GM23338 (cell line): ENCODE data around the gene FAM241B. TPM values are rescaled to one million over a fixed set of nuclear protein-coding genes. Genes with fewer than 3 reads are reported as not detected.

Source experiments
- ATAC-seq: fragments of 200-7000 bp; cut with Tn5 transposase; 3 replicates; pipeline ENCODE4 v1.9.1; 2020
- DNase-seq: peaks from one replicate; pipeline ENCODE4 v3.0.0-alpha.2; 2015; ENCODE audit warnings: low spot score
- H2AFZ ChIP-seq: fragments of 200-600 bp; sonication (generic); 2 replicates; pipeline ENCODE4 v1.8.0; 2016; ENCODE audit warnings: antibody characterized with exemption, mild to moderate bottlenecking, moderate library complexity
- H3F3A ChIP-seq: fragments of 200-600 bp; sonication (generic); replicated peaks from 2 replicates; pipeline ENCODE4 v1.8.0; 2017; ENCODE audit warnings: antibody characterized with exemption, mixed run types, low read depth
- H3K27ac ChIP-seq: fragments of 200-600 bp; sonication (generic); 2 replicates; pipeline ENCODE4 v1.6.1; 2016; ENCODE audit warnings: low read depth
- H3K27me3 ChIP-seq: fragments of 200-600 bp; sonication (generic); 2 replicates; pipeline ENCODE4 v1.8.0; 2016; ENCODE audit warnings: mild to moderate bottlenecking, mixed run types, moderate library complexity; ENCODE audit not compliant: insufficient read depth
- H3K36me3 ChIP-seq: fragments of 200-600 bp; sonication (generic); 2 replicates; pipeline ENCODE4 v1.8.0; 2016; ENCODE audit warnings: mild to moderate bottlenecking; ENCODE audit not compliant: insufficient read depth
- H3K4me1 ChIP-seq: fragments of 200-600 bp; sonication (generic); 2 replicates; pipeline ENCODE4 v1.8.0; 2016; ENCODE audit warnings: mild to moderate bottlenecking, moderate library complexity; ENCODE audit not compliant: insufficient read depth
- H3K4me2 ChIP-seq: fragments of 200-600 bp; sonication (generic); 2 replicates; pipeline ENCODE4 v1.7.1; 2017; ENCODE audit warnings: mixed run types
- H3K4me3 ChIP-seq: fragments of 200-600 bp; sonication (generic); 2 replicates; pipeline ENCODE4 v1.6.1; 2016; ENCODE audit warnings: mixed run types
- H3K79me2 ChIP-seq: fragments of 200-600 bp; sonication (generic); replicated peaks from 2 replicates; pipeline ENCODE4 v1.8.0; 2017; ENCODE audit warnings: mild to moderate bottlenecking; ENCODE audit not compliant: insufficient read depth
- H3K9me2 ChIP-seq: fragments of 200-600 bp; sonication (generic); 2 replicates; pipeline ENCODE4 v1.8.0; 2017; ENCODE audit not compliant: insufficient read depth
- H4K20me1 ChIP-seq: fragments of 200-600 bp; sonication (generic); replicated peaks from 2 replicates; pipeline ENCODE4 v1.8.0; 2017; ENCODE audit warnings: mild to moderate bottlenecking; ENCODE audit not compliant: insufficient read depth
- H3K27ac Mint-ChIP-seq: 2 replicates; pipeline ENCODE4 v1.8.0; 2020; ENCODE audit warnings: inconsistent platforms, mild to moderate bottlenecking, moderate library complexity, mixed read lengths
- H3K27me3 Mint-ChIP-seq: 3 replicates; pipeline ENCODE4 v1.8.0; 2022; ENCODE audit warnings: low read depth, mild to moderate bottlenecking, moderate library complexity, mixed read lengths, inconsistent platforms; ENCODE audit not compliant: insufficient read depth, poor library complexity
- H3K36me3 Mint-ChIP-seq: 3 replicates; pipeline ENCODE4 v1.8.0; 2021; ENCODE audit warnings: low read depth, mild to moderate bottlenecking, inconsistent platforms, moderate library complexity, mixed read lengths
- H3K4me1 Mint-ChIP-seq: 3 replicates; pipeline ENCODE4 v1.8.0; 2020; ENCODE audit warnings: mild to moderate bottlenecking, inconsistent platforms, mixed read lengths
- H3K4me3 Mint-ChIP-seq: 3 replicates; pipeline ENCODE4 v1.8.0; 2021; ENCODE audit warnings: moderate library complexity, mild to moderate bottlenecking, inconsistent platforms, mixed read lengths
- H3K9me3 Mint-ChIP-seq: 3 replicates; pipeline ENCODE4 v1.8.0; 2020; ENCODE audit warnings: moderate library complexity, mild to moderate bottlenecking, inconsistent platforms, mixed read lengths
- CREB1 ChIP-seq: fragments of 250-450 bp; sonication (Bioruptor Pico); IDR thresholded peaks from 2 replicates; pipeline ENCODE4 v1.5.0; 2020; ENCODE audit warnings: low read depth, mild to moderate bottlenecking, moderate library complexity
- EZH2 ChIP-seq: fragments of 200-600 bp; sonication (generic); IDR thresholded peaks from one replicate; pipeline ENCODE4 v1.8.0; 2017; ENCODE audit warnings: antibody characterized with exemption, mild to moderate bottlenecking, low read depth; ENCODE audit not compliant: unreplicated experiment
- EZH2phosphoT487 ChIP-seq: fragments of 200-600 bp; sonication (generic); IDR thresholded peaks from one replicate; pipeline ENCODE4 v1.8.1; 2018; ENCODE audit warnings: antibody characterized with exemption; ENCODE audit not compliant: unreplicated experiment
- NANOG ChIP-seq: IDR thresholded peaks from 2 replicates; pipeline ENCODE4 v1.6.1; 2016; ENCODE audit warnings: antibody characterized with exemption, borderline replicate concordance
- POLR2AphosphoS5 ChIP-seq: IDR thresholded peaks from 2 replicates; pipeline ENCODE4 v1.6.1; 2016; ENCODE audit warnings: antibody characterized with exemption, low read depth
- STAT1 ChIP-seq: IDR thresholded peaks from one replicate; pipeline ENCODE4 v1.6.1; 2016; ENCODE audit warnings: antibody characterized with exemption; ENCODE audit not compliant: unreplicated experiment
- ZNF114 ChIP-seq: fragments of 250-450 bp; sonication (Bioruptor Pico); IDR thresholded peaks from 2 replicates; pipeline ENCODE4 v1.5.0; 2020; ENCODE audit warnings: mild to moderate bottlenecking, moderate library complexity
- ZNF331 ChIP-seq: fragments of 250-450 bp; sonication (Bioruptor Pico); IDR thresholded peaks from 2 replicates; pipeline ENCODE4 v1.5.0; 2020; ENCODE audit warnings: low read depth, mild to moderate bottlenecking, moderate library complexity
- polyA plus RNA-seq: library from polyadenylated mRNA; unstranded; fragments of >200 nt; fragmentation: Nextera tagmentation; extraction: Ambion mirVana; gene quantifications from 2 replicates; pipeline ENCODE4 v1.2.1, GENCODE V29; 2016
- total RNA-seq: library from RNA; depleted of rRNA; stranded (reverse); fragments of >200 nt; shearing (Covaris generic); gene quantifications from 2 replicates; pipeline ENCODE4 v1.2.3, GENCODE V29; 2014
- TF ChIP-seq, protein P1 (sequence below): IDR thresholded peaks from 2 replicates; pipeline ENCODE4 v1.6.1; 2016; ENCODE audit warnings: antibody characterized with exemption
- TF ChIP-seq, protein P2 (sequence below): IDR thresholded peaks from one replicate; pipeline ENCODE4 v1.6.1; 2018; ENCODE audit warnings: antibody characterized with exemption; ENCODE audit not compliant: unreplicated experiment

Gene FAM241B
- total and polyA plus RNA-seq, 2 experiments from 2014 or later = 6.7 to 28.3 TPM

GRCh38 chr10:69619626-69620025 is 10.4 kb upstream of the FAM241B start (continued):
- TF ChIP-seq, protein P1, sequence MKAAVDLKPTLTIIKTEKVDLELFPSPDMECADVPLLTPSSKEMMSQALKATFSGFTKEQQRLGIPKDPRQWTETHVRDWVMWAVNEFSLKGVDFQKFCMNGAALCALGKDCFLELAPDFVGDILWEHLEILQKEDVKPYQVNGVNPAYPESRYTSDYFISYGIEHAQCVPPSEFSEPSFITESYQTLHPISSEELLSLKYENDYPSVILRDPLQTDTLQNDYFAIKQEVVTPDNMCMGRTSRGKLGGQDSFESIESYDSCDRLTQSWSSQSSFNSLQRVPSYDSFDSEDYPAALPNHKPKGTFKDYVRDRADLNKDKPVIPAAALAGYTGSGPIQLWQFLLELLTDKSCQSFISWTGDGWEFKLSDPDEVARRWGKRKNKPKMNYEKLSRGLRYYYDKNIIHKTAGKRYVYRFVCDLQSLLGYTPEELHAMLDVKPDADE = no peak
- TF ChIP-seq EZH2phosphoT487 (no peak), POLR2AphosphoS5 (no peak), CREB1 (CRISPR knock-in tag) (no peak), ZNF114 (CRISPR knock-in tag) (no peak), STAT1 (no peak), NANOG (no peak), ZNF331 (no peak), EZH2 (no peak)
- TF ChIP-seq, protein P2, sequence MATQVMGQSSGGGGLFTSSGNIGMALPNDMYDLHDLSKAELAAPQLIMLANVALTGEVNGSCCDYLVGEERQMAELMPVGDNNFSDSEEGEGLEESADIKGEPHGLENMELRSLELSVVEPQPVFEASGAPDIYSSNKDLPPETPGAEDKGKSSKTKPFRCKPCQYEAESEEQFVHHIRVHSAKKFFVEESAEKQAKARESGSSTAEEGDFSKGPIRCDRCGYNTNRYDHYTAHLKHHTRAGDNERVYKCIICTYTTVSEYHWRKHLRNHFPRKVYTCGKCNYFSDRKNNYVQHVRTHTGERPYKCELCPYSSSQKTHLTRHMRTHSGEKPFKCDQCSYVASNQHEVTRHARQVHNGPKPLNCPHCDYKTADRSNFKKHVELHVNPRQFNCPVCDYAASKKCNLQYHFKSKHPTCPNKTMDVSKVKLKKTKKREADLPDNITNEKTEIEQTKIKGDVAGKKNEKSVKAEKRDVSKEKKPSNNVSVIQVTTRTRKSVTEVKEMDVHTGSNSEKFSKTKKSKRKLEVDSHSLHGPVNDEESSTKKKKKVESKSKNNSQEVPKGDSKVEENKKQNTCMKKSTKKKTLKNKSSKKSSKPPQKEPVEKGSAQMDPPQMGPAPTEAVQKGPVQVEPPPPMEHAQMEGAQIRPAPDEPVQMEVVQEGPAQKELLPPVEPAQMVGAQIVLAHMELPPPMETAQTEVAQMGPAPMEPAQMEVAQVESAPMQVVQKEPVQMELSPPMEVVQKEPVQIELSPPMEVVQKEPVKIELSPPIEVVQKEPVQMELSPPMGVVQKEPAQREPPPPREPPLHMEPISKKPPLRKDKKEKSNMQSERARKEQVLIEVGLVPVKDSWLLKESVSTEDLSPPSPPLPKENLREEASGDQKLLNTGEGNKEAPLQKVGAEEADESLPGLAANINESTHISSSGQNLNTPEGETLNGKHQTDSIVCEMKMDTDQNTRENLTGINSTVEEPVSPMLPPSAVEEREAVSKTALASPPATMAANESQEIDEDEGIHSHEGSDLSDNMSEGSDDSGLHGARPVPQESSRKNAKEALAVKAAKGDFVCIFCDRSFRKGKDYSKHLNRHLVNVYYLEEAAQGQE = no peak

- ATAC-seq (no peak), DNase-seq (no peak)
- H3K9me3 Mint-ChIP-seq = peaks cover 8% of the 10 kb centered on the region
- H3K27me3 ChIP-seq = no peaks in the 10 kb centered on the region
- no peaks in the 10 kb centered on the region for H4K20me1 ChIP-seq
- H3K4me2 ChIP-seq = 0 out of 2 replicates have a peak overlapping the region, but pooled peaks have one; percentile 38
- no peaks in the 10 kb centered on the region for H3K4me1 ChIP-seq
- H3K79me2 ChIP-seq = no peaks in the 10 kb centered on the region
- no peak overlapping the region for H3K27ac ChIP-seq
- TF ChIP-seq, protein P1 = no peak
- TF ChIP-seq ZNF114 (CRISPR knock-in tag) (no peak), POLR2AphosphoS5 (no peak), CREB1 (CRISPR knock-in tag) (no peak), ZNF331 (no peak), EZH2 (no peak)
- no peak overlapping the region for H3K27ac Mint-ChIP-seq
- H3K4me3 ChIP-seq = no peak overlapping the region
- H3F3A ChIP-seq = no peaks in the 10 kb centered on the region
- H3K4me1 Mint-ChIP-seq = peaks cover 6% of the 10 kb centered on the region; the same call in 1 of the 3 replicates
- H3K36me3 ChIP-seq = no peaks in the 10 kb centered on the region
- no peak overlapping the region for H3K4me3 Mint-ChIP-seq
- peak overlapping the region; percentile 78 for H2AFZ ChIP-seq
- no peaks in the 10 kb centered on the region for H3K36me3 Mint-ChIP-seq
- H3K9me2 ChIP-seq = no peaks in the 10 kb centered on the region
- peaks cover 4% of the 10 kb centered on the region for H3K27me3 Mint-ChIP-seq
Measured at GRCh38 chr10:69620625-69621024, 9.4 kb upstream of the FAM241B start.
